Measurements from ENCODE around the gene KIF2B. TPM values are rescaled to one million over a fixed set of nuclear protein-coding genes. Genes with fewer than 3 reads are reported as not detected.
"Not testable (repeated sequence)": the region's sequence is repeated elsewhere in the genome, so short reads cannot be mapped to it uniquely, and the experiment has no call there.

The KIF2B gene, protein sequence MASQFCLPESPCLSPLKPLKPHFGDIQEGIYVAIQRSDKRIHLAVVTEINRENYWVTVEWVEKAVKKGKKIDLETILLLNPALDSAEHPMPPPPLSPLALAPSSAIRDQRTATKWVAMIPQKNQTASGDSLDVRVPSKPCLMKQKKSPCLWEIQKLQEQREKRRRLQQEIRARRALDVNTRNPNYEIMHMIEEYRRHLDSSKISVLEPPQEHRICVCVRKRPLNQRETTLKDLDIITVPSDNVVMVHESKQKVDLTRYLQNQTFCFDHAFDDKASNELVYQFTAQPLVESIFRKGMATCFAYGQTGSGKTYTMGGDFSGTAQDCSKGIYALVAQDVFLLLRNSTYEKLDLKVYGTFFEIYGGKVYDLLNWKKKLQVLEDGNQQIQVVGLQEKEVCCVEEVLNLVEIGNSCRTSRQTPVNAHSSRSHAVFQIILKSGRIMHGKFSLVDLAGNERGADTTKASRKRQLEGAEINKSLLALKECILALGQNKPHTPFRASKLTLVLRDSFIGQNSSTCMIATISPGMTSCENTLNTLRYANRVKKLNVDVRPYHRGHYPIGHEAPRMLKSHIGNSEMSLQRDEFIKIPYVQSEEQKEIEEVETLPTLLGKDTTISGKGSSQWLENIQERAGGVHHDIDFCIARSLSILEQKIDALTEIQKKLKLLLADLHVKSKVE
- not detected in 2 replicates for total RNA-seq

DNA sequence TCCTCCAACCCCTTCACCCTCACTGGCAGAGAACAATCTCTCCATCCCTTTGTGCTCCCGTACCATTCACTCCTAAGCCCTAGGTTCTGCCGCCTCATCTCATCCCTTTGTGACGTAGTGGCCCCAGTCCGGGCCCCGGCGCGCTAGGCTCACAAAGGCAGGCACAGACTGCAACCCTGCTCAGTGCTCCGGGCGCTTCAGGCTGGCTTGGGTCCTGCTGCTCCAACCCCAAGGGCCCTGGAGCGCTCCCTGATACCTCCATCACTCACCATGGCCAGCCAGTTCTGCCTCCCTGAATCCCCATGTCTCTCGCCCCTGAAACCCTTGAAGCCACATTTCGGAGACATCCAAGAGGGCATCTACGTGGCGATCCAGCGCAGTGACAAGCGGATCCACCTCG lies at the start of gene KIF2B:
KIF2B (plus strand) TSS at position 164 of the 400 bp plus-strand sequence; CDS start at position 271, 107 bp downstream.
- no peak for DNase-seq (ENCODE audit: low read depth, low spot score)

DNA sequence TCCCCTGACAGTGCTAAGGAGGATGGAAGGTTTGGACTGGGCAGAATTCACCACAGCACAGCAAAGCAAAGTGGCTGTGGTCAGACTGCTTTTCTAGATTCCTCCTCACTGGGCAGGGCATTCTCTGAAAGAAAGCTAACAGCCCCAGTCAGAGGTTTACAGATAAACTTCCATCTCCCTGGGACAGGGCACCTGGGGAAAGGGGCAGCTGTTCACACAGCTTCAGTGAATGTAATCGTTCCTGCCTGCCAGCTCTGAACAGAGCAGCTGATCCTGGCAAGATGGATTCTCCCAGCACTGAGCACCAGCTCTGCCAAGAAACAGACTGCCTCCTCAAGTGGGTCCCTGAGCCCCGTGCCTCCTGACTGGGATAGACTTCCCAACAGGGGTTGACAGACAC lies 42.4 kb upstream of the KIF2B start:
- DNase-seq (ENCODE audit: low read depth, low spot score): no peak

DNA sequence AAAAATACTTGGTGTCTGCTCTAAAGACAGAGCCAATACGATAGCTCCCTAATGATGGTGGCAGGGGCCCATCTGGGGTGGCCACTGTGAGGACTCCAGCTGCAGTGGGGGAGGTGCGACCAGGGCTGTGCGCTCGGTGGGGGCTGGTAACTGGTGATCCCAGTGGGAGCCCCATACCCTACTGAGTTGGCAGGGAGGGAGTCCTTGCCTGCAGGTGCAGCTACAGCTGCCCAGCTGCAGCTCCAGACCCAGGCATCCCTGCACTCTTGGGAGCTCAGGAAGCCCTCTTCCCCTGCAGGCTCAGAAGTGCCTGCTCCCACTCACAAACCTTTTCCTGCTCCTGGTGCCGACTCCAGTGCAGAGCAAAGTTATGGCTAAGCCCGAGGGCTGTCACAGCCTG lies 31.2 kb upstream of the KIF2B start:
- no peak for DNase-seq (ENCODE audit: low read depth, low spot score)

DNA sequence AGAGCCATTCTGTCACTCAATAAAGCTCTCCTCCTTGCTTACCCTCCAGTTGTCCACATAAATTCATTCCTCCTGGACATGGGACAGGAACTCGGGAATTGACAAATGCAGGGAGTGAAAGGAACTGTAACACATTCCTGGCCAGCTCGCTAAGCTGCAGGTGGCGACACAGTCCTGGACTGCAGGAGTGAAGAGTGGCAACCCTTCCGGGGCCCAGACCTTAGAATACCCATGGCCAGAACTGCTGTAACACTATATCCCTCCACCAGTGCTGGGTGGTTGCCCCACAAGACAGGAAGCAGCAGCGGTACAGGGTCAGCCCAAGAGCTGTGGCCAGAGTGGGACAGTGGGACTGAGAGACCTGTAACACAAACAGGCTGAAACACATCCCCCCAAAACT lies 30.3 kb upstream of the KIF2B start:
- DNase-seq (ENCODE audit: low read depth, low spot score): no peak

DNA sequence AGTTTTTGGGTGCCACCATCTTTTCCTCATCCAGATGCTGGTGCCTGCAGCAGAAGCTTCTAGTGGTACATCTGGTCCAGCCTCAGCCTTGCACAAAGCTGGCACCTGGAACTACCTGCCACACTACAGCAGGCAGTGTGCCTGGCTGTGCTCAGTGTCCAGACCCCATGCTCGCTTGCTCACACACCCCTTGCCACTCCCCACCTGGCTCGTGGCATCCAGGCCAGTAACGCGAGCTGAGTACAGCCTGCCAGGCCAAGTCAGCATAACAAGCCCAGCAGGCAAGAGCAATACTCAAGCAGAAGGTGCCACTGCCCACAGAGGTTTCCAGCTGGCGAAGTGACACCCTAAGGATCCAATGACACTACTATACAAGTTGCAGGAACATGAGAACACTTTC lies 29.7 kb upstream of the KIF2B start:
- no peak for DNase-seq (ENCODE audit: low read depth, low spot score)

DNA sequence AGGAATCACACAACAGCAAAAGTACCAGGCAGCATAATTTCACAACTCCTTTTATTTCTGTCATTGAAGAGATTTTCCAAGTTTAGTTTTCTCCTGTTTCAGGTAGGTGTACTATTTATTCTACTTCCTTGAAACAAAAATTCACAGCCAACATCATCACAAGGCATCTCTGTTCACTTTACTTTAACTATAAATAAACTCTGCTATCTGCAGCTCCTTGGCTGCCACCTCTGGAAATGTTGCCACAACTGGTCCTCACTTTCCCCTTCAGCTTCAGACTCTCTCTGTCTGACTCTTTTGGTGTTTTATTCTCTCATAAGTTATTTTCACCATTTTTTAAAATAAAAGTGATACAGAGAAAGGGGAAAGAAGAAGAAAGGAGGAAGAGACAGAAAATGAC lies 27.9 kb upstream of the KIF2B start:
- no peak for DNase-seq (ENCODE audit: low read depth, low spot score)

DNA sequence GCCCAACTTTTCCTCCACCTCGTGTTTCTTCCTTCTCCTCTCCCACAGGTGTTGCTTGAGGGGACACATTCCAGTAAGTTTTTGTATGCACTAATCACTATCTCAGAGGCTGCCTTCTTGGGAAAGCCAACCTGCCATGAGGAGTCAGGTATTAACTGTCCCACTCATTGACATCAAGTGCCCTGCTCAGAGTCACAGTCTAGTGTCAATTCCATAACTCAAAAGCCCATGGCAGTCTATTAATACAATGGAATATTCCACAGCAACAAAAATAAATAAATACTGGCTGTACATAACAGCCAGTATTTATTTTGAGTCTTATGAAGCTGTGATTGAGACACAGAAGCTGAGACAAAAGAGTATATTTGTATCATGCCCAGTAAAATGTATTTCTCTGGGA lies 26.1 kb upstream of the KIF2B start:
- DNase-seq (ENCODE audit: low read depth, low spot score): no peak

DNA sequence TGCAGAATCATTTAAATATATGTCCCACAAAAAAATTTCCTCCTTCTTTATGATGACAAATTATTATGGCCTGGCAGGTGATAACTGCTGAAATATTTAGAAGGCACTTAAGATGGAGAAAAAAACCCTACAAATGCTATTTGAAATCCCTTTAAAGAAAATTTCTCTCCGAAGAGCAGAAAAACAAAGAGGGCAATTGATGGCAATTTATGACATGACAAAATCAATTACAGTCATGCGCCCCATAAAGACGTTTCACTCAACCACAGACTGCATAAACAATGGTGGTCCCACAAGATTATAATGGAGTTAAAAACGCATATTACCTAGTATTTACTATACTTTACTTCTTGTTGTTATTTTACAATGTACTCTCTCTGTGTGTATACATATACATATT lies 25.2 kb upstream of the KIF2B start:
- no peak for DNase-seq (ENCODE audit: low read depth, low spot score)

DNA sequence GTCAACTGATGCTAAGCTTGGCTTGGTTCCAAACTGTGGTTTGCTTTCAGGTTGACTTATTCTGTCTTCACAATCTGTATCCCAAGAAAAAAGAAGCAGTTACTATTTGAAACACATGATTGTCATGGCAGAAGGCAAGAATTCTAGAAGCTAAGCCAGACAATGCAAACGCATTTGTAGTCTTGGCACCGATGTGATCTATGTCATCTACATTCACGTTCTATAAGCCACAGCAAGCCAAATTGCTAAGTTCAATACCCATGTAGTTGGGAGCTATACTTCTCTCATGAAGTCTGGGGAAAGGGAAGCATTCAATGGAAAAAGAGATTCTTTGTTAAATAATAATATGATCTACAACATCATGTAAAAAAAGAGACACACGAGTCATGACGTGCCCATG lies 18.3 kb upstream of the KIF2B start:
- no peak for DNase-seq (ENCODE audit: low read depth, low spot score)

DNA sequence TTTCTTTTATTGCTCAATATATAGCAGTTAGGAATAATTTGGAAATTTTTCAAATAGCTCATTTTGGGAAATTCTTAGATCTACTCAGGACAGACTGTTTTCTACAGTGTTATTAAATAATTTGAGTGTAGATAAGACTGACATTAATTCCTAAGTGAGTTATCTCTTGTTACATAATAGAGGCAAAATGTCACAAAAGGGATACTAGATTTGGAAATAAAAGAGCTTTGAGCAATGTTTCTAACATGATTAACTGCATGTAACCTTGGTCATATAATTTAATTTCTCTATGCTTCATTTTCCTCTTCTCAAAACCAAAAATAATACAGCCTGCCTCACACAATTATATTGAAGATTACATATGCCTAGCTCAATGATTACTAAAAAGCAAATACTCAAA lies 16.3 kb upstream of the KIF2B start:
- DNase-seq (ENCODE audit: low read depth, low spot score): no peak

DNA sequence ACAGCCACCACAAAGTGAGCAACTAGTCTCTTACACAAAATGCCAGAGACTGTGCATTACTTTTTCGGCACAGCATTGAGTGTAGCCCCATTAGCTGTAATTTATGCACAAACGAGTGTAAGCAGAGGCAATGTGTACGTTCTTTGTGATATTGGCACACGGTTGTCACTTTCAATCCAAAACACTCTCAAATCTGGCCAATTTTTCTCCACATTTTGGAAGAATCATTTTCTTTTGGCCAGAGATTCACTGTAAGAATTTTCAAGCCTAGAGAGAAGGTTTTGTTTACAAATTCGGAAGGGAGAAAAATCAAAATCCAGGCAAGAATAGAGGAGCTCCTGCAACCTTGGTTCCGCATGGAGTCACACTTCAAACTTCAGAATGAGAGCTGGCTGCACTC lies 15.4 kb upstream of the KIF2B start:
- DNase-seq (ENCODE audit: low read depth, low spot score): no peak

DNA sequence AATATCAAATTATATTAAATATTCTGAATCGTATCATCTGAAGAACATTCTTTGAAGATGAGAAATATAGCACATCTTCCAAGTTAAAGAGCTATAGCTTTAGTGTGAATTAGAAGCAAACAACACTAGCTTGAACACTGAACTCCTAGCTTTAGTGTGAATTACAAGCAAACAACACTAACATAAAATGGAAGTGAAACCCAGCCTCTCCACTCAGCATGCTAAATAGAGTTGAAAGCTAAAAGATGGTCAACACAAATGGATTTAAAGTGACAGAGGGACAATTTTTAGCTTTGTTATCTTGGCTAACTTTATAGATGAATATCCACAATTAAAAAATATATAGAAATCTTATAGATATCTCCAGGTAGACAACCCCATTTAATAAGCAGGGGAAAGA lies 4.5 kb upstream of the KIF2B start:
- DNase-seq (ENCODE audit: low read depth, low spot score): no peak

DNA sequence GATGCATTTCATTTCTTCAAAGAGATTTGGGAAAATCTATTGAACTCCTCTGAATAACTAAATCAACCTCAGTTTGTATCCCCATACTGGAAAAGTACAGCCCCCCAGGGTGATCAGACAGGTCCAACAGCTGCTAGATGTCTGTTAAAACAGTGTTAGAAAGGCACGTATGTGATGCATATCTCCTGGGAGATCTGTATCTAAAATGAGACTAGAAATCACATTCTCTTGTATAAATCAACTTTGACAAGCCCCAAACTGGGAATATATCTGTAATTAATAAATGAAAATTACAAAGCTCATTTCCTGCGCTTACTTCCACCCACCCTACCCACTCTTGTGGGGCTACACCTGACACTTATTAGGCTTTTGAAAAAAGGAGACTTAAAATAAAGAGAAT lies 3.8 kb upstream of the KIF2B start:
- no peak for DNase-seq (ENCODE audit: low read depth, low spot score)

DNA sequence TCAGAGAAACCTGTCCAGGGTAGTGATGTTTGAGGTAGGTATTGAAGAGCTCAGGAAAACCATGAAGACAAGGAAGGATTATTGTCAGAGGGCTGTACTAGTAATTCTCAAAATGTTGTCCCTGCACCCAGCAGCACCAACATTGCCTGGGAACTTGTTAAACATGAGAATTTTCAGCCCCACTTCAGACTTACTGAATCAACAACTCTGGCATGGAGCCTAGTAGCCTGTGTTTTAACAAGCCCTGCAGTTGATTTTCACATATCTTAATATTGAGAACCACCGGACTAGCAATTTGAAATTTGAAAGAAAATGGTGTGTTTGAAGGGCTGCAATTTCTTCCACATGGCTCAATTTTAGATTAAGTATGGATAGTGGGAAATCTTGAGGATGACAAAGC lies 2.8 kb upstream of the KIF2B start:
- DNase-seq (ENCODE audit: low read depth, low spot score): no peak

DNA sequence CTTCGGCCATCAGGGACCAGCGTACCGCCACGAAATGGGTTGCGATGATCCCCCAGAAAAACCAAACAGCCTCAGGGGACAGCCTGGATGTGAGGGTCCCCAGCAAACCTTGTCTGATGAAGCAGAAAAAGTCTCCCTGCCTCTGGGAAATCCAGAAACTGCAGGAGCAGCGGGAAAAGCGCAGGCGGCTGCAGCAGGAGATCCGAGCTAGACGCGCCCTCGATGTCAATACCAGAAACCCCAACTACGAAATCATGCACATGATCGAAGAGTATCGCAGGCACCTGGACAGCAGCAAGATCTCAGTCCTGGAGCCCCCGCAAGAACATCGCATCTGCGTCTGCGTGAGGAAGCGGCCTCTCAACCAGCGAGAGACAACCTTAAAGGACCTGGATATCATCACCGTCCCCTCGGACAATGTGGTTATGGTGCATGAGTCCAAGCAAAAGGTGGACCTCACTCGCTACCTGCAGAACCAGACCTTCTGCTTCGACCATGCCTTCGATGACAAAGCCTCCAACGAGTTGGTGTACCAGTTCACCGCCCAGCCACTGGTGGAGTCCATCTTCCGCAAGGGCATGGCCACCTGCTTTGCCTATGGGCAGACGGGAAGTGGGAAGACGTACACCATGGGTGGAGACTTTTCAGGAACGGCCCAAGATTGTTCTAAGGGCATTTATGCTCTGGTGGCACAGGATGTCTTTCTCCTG lies 769 bp downstream of the KIF2B start:
- no peak for DNase-seq (ENCODE audit: low read depth, low spot score)

DNA sequence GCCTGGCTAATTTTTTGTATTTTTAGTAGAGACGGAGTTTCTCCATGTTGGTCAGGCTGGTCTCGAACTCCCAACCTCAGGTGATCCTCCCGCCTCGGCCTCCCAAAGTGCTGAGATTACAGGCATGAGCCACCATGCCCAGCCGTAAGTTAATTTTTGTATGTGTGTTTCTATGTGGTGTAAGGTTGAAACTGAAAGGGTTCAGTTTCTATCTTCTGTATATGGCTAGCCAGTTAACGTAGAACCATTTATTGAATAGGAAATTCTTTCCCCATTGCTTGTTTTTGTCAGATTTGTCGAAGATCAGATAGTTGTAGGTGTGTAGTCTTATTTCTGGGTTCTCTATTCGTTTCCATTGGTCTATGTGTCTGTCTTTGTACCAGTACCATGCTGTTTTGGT lies 12.0 kb downstream of the KIF2B start:
- not testable (repeated sequence) for DNase-seq (ENCODE audit: low read depth, low spot score)

DNA sequence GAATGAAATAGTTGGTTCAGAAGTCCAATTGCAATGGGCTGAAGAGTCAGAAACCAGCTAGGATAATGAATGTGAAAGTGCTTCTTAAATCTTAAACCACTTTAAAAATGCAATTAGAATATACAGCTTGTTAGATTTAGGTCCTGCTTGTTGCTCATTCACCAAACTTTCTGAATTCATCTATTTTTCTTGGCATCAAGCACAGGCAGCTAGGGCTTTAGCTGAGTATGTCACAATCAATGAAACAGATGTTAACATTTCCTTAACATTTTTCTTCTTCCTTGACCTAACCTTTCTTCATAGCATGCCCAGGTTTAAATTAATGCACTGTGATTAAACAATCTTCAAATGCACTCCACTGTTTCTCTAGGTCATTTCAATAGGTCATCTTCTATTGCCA lies 14.4 kb downstream of the KIF2B start:
- no peak for DNase-seq (ENCODE audit: low read depth, low spot score)

DNA sequence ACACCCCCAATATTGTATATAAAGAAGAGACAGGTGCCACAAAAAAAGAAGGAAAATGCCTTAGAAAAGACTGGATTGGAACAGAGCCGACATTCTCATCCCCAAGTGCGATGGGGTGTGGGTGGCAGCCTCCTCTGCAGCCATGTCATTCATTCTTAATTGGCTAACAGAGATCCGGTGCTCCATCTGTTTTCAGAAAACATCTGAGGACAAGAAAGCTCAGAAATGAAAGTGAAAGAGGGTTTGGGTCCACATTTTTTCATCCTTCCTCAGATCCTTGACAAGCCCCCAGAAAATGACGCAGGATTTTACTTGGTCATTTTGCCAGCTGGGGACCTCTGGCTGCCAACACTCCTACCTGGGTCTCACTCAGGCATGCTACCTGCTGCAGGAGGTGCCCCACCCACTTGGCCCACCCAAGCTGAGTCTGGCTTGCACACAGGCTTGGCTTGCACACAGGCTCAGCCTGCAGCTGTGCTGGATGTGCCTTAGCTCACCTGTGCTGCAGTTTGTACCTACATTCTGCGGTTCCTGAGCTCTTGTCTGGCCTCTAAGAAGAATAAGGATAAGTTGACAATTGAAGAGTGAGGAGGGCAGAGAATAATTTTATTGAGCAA lies 21.9 kb downstream of the KIF2B start:
- DNase-seq (ENCODE audit: low read depth, low spot score): no peak

DNA sequence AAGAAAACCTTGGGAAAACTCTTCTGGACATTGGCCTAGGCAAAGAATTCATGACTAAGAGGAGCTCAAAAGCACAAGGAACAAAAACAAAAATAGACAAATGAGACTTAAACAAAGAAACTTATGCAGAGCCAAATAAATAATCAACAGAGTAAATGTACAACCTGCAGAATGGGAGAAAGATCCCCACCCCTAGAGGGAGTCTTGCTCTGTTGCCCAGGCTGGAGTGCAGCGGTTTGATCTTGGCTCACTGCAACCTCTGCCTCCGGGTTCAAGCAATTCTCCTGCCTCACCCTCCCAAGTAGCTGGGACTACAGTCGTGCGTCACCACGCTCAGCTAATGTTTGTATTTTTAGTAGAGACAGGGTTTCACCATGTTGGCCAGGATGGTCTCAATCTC lies 48.4 kb downstream of the KIF2B start:
- not testable (repeated sequence) for DNase-seq (ENCODE audit: low read depth, low spot score)
